ENCODE data around the gene G0S2. TPM values are rescaled to one million over a fixed set of nuclear protein-coding genes. Genes with fewer than 3 reads are reported as not detected.

The G0S2 gene
- total and polyA plus RNA-seq, 2 of the 4 experiments (the other 2 are of a cell fraction), result 0.36 to 0.53 TPM

DNA sequence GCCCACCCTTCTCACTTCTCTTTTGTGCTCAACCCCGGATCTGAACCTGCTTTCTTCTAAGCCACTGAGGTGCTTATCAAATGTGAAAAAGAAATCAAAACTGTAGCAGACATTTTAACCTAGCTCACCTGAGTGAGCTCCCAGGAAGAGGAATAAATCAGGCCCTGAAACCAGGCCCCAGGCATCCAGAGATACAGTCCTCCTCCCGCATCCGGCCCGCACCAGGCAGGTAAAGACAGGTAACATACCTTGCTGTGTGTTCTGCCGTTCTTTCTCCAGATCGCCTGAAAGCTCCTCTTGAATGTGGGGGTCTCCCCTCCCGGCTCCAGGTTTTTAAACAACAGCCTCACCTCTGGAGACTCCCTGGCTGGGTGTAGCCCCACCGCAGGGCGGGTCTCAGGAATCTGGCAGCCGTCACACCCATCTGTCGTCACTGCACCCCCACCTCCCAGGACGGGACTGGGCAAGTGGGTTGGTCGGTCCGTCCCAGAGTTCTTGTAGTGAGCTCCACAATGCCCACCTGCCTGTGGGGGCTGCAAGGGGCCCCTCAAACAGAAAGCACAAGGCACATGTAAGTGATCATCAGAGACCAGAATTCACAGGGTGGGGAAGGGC is 23.0 kb upstream of the G0S2 start, which contains the start of gene LAMB3:
Gene LAMB3, minus strand, starts transcription at position 305 of the 615 bp plus-strand sequence. CDS start 1,481 bp downstream, outside the sequence.
- peak within 1 kb of the TSS; percentile 73 for H2AK9ac ChIP-seq (replicated peaks; ENCODE audit: low read depth, low read length, poor library complexity)
- DNase-seq, result no peak
- H4K20me1 ChIP-seq (ENCODE audit: insufficient read depth, low read length), result no peaks in the 10 kb centered on the region
- peak within 1 kb of the TSS; percentile 27 for H2BK20ac ChIP-seq (ENCODE audit: low read depth, low read length)
- no TSS peak for BruUV-seq (replicated peaks)
- no peak within 1 kb of the TSS for H3K27ac ChIP-seq (ENCODE audit: insufficient read depth, low read length)
- 77% methylated on average over 10 of the region's 14 CpGs; no CpG with 5 or more reads in 1 of the 2 experiments for WGBS, 2 experiments (ENCODE audit: extremely low coverage in 2 of 2, insufficient read length in 1 of 2)
- H2BK5ac ChIP-seq (ENCODE audit: low read depth, low read length, poor library complexity, severe bottlenecking), result no peak within 1 kb of the TSS
- peak within 1 kb of the TSS; percentile 59 to 96; a peak in 2 of 4 replicates for H4K8ac ChIP-seq (ENCODE audit: low read depth in 2 of 2, low read length in 2 of 2)
- ChIA-PET CTCF (interaction anchor here (1.2 kb wide), 1 partner anchor 25 kb away, joined by 3 read pairs; no protein-coding TSS in a partner anchor), POLR2A (ENCODE audit: unreplicated experiment) (no interaction called here)
- no peak within 1 kb of the TSS for H4K91ac ChIP-seq (ENCODE audit: insufficient read depth, low read depth, low read length)
- H3K23ac ChIP-seq (ENCODE audit: low read depth, low read length), result no peak within 1 kb of the TSS
- H4K5ac ChIP-seq (ENCODE audit: low read depth, low read length), result no peak within 1 kb of the TSS
- H3K56ac ChIP-seq (ENCODE audit: extremely low read depth, insufficient read depth, low read length), result no peak within 1 kb of the TSS
- no peaks in the 10 kb centered on the region for H3K9me3 ChIP-seq (ENCODE audit: control insufficient read depth, insufficient read depth, low read length)
- no peak within 1 kb of the TSS for H3K18ac ChIP-seq (ENCODE audit: low read depth, low read length)
- intact Hi-C loops (cut with micrococcal nuclease) (no loop called here), dilution Hi-C loops (cut with HindIII; ENCODE audit: low sequenced_read_pairs, unreplicated experiment) (no loop called here), in situ Hi-C loops (cut with MboI; ENCODE audit: low sequenced_read_pairs) (no loop called here)
- H3K27me3 ChIP-seq (ENCODE audit: control insufficient read depth, insufficient read depth, low read length), result no peaks in the 10 kb centered on the region; the same call in 1 of the 2 replicates
- no peak within 1 kb of the TSS for H3K14ac ChIP-seq (replicated peaks; ENCODE audit: low read depth, low read length)
- H2BK120ac ChIP-seq (ENCODE audit: low read depth, low read length), result no peak within 1 kb of the TSS
- no peak within 1 kb of the TSS for H3K4me2 ChIP-seq (ENCODE audit: low read depth, low read length)
- H2AK5ac ChIP-seq (ENCODE audit: low read depth, low read length), result 0 out of 2 replicates have a peak within 1 kb of the TSS, but pooled peaks have one; percentile 28
- H3K4ac ChIP-seq (ENCODE audit: low read depth, low read length), result no peak within 1 kb of the TSS; the same call in 1 of the 2 replicates
- ATAC-seq (ENCODE audit: low read depth), result no peak
- TF ChIP-seq MAZ (IDR thresholded peaks at IDR 0.05; ENCODE audit: borderline replicate concordance, low read depth, low read length), result no peak
- TF ChIP-seq BHLHE40 (IDR thresholded peaks at IDR 0.05; ENCODE audit: low read depth, low read length), result no peak
- no peak for TF ChIP-seq SMC3 (IDR thresholded peaks at IDR 0.05; ENCODE audit: low read depth, low read length)
- TF ChIP-seq RAD21 (IDR thresholded peaks at IDR 0.05; ENCODE audit: low read length), result no peak
- TF ChIP-seq MAFK (IDR thresholded peaks at IDR 0.05; ENCODE audit: low read depth, low read length), result no peak
- no peak for TF ChIP-seq CEBPB (IDR thresholded peaks at IDR 0.05; ENCODE audit: low read depth, low read length)
- TF ChIP-seq POLR2A (IDR thresholded peaks at IDR 0.05; ENCODE audit: low read depth, low read length), result no peak
- no peak for TF ChIP-seq RCOR1 (IDR thresholded peaks at IDR 0.05; ENCODE audit: insufficient replicate concordance, low read length)
- TF ChIP-seq CHD1 (IDR thresholded peaks at IDR 0.05; ENCODE audit: low read depth, low read length), result no peak
- no peak for TF ChIP-seq ELK1 (IDR thresholded peaks at IDR 0.05; ENCODE audit: borderline replicate concordance, low read depth, low read length)
- TF ChIP-seq USF2 (IDR thresholded peaks at IDR 0.05; ENCODE audit: low read depth, low read length), result no peak
- no peak for TF ChIP-seq RFX5 (IDR thresholded peaks at IDR 0.05; ENCODE audit: low read depth, low read length)
- no peak for TF ChIP-seq FOS (IDR thresholded peaks at IDR 0.05; ENCODE audit: low read depth, low read length)
- no peak for TF ChIP-seq NFE2L2 (IDR thresholded peaks at IDR 0.05; ENCODE audit: low read depth, low read length)
- TF ChIP-seq, protein P1, sequence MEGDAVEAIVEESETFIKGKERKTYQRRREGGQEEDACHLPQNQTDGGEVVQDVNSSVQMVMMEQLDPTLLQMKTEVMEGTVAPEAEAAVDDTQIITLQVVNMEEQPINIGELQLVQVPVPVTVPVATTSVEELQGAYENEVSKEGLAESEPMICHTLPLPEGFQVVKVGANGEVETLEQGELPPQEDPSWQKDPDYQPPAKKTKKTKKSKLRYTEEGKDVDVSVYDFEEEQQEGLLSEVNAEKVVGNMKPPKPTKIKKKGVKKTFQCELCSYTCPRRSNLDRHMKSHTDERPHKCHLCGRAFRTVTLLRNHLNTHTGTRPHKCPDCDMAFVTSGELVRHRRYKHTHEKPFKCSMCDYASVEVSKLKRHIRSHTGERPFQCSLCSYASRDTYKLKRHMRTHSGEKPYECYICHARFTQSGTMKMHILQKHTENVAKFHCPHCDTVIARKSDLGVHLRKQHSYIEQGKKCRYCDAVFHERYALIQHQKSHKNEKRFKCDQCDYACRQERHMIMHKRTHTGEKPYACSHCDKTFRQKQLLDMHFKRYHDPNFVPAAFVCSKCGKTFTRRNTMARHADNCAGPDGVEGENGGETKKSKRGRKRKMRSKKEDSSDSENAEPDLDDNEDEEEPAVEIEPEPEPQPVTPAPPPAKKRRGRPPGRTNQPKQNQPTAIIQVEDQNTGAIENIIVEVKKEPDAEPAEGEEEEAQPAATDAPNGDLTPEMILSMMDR (conservative IDR thresholded peaks at IDR 0.05; ENCODE audit: low read depth, low read length), result no peak
- no peak for TF ChIP-seq MXI1 (IDR thresholded peaks at IDR 0.05; ENCODE audit: borderline replicate concordance, low read depth, low read length)
- H2AFZ ChIP-seq (replicated peaks; ENCODE audit: low read length, poor library complexity), result peak within 1 kb of the TSS; percentile 90
- H3K4me1 ChIP-seq (ENCODE audit: control insufficient read depth, insufficient read depth, low read length), result peaks cover 18% of the 10 kb centered on the region
- no peaks in the 10 kb centered on the region for H3K79me1 ChIP-seq (ENCODE audit: low read depth in 1 of 2, low read length in 2 of 2)
- H3K9ac ChIP-seq (ENCODE audit: low read depth, low read length), result no peak within 1 kb of the TSS
- no peak within 1 kb of the TSS for H2BK15ac ChIP-seq (ENCODE audit: low read depth, low read length)
- H3K4me3 ChIP-seq (ENCODE audit: insufficient read depth, low read depth, low read length), result no peak within 1 kb of the TSS
- peaks cover 21% of the 10 kb centered on the region for H3K9me1 ChIP-seq (ENCODE audit: insufficient read depth, low read length)
- H3K36me3 ChIP-seq (ENCODE audit: control insufficient read depth, insufficient read depth, low read length), result no peaks in the 10 kb centered on the region
